ENCODE measurements around the gene CTNND2.
"Not testable (repeated sequence)": the region's sequence is repeated elsewhere in the genome, so short reads cannot be mapped to it uniquely, and the experiment has no call there.

Gene CTNND2

GRCh38 chr5:11646141-11646540, 258.1 kb downstream of the CTNND2 start:
- H3K9me3 ChIP-seq (ENCODE audit: insufficient read depth, low read length), result no peaks in the 10 kb centered on the region
- no peaks in the 10 kb centered on the region for H3K36me3 ChIP-seq (ENCODE audit: insufficient read depth, insufficient read length, low read length)
- no peak overlapping the region for H3K9ac ChIP-seq (ENCODE audit: insufficient read length, low read depth)
- no peak for DNase-seq (ENCODE audit: low read depth, low spot score)
- H3K27me3 ChIP-seq (ENCODE audit: insufficient read depth, insufficient read length), result no peaks in the 10 kb centered on the region
- no peak overlapping the region for H3K4me3 ChIP-seq (ENCODE audit: insufficient read length, low read depth)
- TF ChIP-seq SUZ12 (IDR thresholded peaks at IDR 0.05; ENCODE audit: extremely low read depth, insufficient read depth, insufficient read length), result no peak
- no peak for TF ChIP-seq ZNF274 (IDR thresholded peaks at IDR 0.05; ENCODE audit: low read depth, low read length)
- TF ChIP-seq YY1 (IDR thresholded peaks at IDR 0.05; ENCODE audit: insufficient read depth, insufficient read length), result no peak
- H3K4me1 ChIP-seq (ENCODE audit: insufficient read depth, insufficient read length), result no peaks in the 10 kb centered on the region

GRCh38 chr5:11642438-11642837, 261.8 kb downstream of the CTNND2 start:
- no peaks in the 10 kb centered on the region for H3K9me3 ChIP-seq (ENCODE audit: insufficient read depth, low read length)
- no peak overlapping the region for H3K9ac ChIP-seq (ENCODE audit: insufficient read length, low read depth)
- TF ChIP-seq YY1 (IDR thresholded peaks at IDR 0.05; ENCODE audit: insufficient read depth, insufficient read length), result no peak
- no peak for TF ChIP-seq SUZ12 (IDR thresholded peaks at IDR 0.05; ENCODE audit: extremely low read depth, insufficient read depth, insufficient read length)
- no peak for TF ChIP-seq ZNF274 (IDR thresholded peaks at IDR 0.05; ENCODE audit: low read depth, low read length)
- H3K36me3 ChIP-seq (ENCODE audit: insufficient read depth, insufficient read length, low read length), result no peaks in the 10 kb centered on the region
- DNase-seq (ENCODE audit: low read depth, low spot score), result no peak
- no peaks in the 10 kb centered on the region for H3K27me3 ChIP-seq (ENCODE audit: insufficient read depth, insufficient read length)
- H3K4me3 ChIP-seq (ENCODE audit: insufficient read length, low read depth), result no peak overlapping the region
- no peaks in the 10 kb centered on the region for H3K4me1 ChIP-seq (ENCODE audit: insufficient read depth, insufficient read length)

- no peak for DNase-seq (ENCODE audit: low read depth, low spot score)
- no peaks in the 10 kb centered on the region for H3K9me3 ChIP-seq (ENCODE audit: insufficient read depth, low read length)
These were observed 263.9 kb downstream of the CTNND2 start for GRCh38 chr5:11640158-11640873.

GRCh38 chr5:11622785-11623184, 281.5 kb downstream of the CTNND2 start:
- H3K9me3 ChIP-seq (ENCODE audit: insufficient read depth, low read length), result no peaks in the 10 kb centered on the region
- DNase-seq (ENCODE audit: low read depth, low spot score), result no peak
- H3K36me3 ChIP-seq (ENCODE audit: insufficient read depth, insufficient read length, low read length), result no peaks in the 10 kb centered on the region
- no peaks in the 10 kb centered on the region for H3K4me1 ChIP-seq (ENCODE audit: insufficient read depth, insufficient read length)
- TF ChIP-seq SUZ12 (IDR thresholded peaks at IDR 0.05; ENCODE audit: extremely low read depth, insufficient read depth, insufficient read length) (no peak), YY1 (IDR thresholded peaks at IDR 0.05; ENCODE audit: insufficient read depth, insufficient read length) (no peak), ZNF274 (IDR thresholded peaks at IDR 0.05; ENCODE audit: low read depth, low read length) (no peak)
- no peak overlapping the region for H3K9ac ChIP-seq (ENCODE audit: insufficient read length, low read depth)
- no peaks in the 10 kb centered on the region for H3K27me3 ChIP-seq (ENCODE audit: insufficient read depth, insufficient read length)
- H3K4me3 ChIP-seq (ENCODE audit: insufficient read length, low read depth), result no peak overlapping the region

More at GRCh38 chr5:11640158-11640873, 263.9 kb downstream of the CTNND2 start:
- no peaks in the 10 kb centered on the region for H3K36me3 ChIP-seq (ENCODE audit: insufficient read depth, insufficient read length, low read length)
- no peaks in the 10 kb centered on the region for H3K27me3 ChIP-seq (ENCODE audit: insufficient read depth, insufficient read length)
- TF ChIP-seq ZNF274 (IDR thresholded peaks at IDR 0.05; ENCODE audit: low read depth, low read length), result no peak
- no peak for TF ChIP-seq YY1 (IDR thresholded peaks at IDR 0.05; ENCODE audit: insufficient read depth, insufficient read length)
- TF ChIP-seq SUZ12 (IDR thresholded peaks at IDR 0.05; ENCODE audit: extremely low read depth, insufficient read depth, insufficient read length), result no peak
- no peak overlapping the region for H3K9ac ChIP-seq (ENCODE audit: insufficient read length, low read depth)
- H3K4me3 ChIP-seq (ENCODE audit: insufficient read length, low read depth), result no peak overlapping the region
- no peaks in the 10 kb centered on the region for H3K4me1 ChIP-seq (ENCODE audit: insufficient read depth, insufficient read length)

GRCh38 chr5:11620172-11620571, 284.1 kb downstream of the CTNND2 start:
- Histone ChIP-seq H3K4me1 (ENCODE audit: insufficient read depth, insufficient read length) (no peaks in the 10 kb centered on the region), H3K9ac (ENCODE audit: insufficient read length, low read depth) (no peak overlapping the region), H3K4me3 (ENCODE audit: insufficient read length, low read depth) (no peak overlapping the region), H3K9me3 (ENCODE audit: insufficient read depth, low read length) (no peaks in the 10 kb centered on the region), H3K27me3 (ENCODE audit: insufficient read depth, insufficient read length) (no peaks in the 10 kb centered on the region), H3K36me3 (ENCODE audit: insufficient read depth, insufficient read length, low read length) (no peaks in the 10 kb centered on the region)
- no peak for DNase-seq (ENCODE audit: low read depth, low spot score)
- TF ChIP-seq YY1 (IDR thresholded peaks at IDR 0.05; ENCODE audit: insufficient read depth, insufficient read length), result no peak
- TF ChIP-seq SUZ12 (IDR thresholded peaks at IDR 0.05; ENCODE audit: extremely low read depth, insufficient read depth, insufficient read length), result no peak
- TF ChIP-seq ZNF274 (IDR thresholded peaks at IDR 0.05; ENCODE audit: low read depth, low read length), result no peak

- Histone ChIP-seq H3K4me1 (ENCODE audit: insufficient read depth, insufficient read length) (no peaks in the 10 kb centered on the region), H3K27me3 (ENCODE audit: insufficient read depth, insufficient read length) (no peaks in the 10 kb centered on the region), H3K36me3 (ENCODE audit: insufficient read depth, insufficient read length, low read length) (no peaks in the 10 kb centered on the region), H3K9ac (ENCODE audit: insufficient read length, low read depth) (no peak overlapping the region), H3K9me3 (ENCODE audit: insufficient read depth, low read length) (no peaks in the 10 kb centered on the region), H3K4me3 (ENCODE audit: insufficient read length, low read depth) (no peak overlapping the region)
- TF ChIP-seq YY1 (IDR thresholded peaks at IDR 0.05; ENCODE audit: insufficient read depth, insufficient read length) (no peak), SUZ12 (IDR thresholded peaks at IDR 0.05; ENCODE audit: extremely low read depth, insufficient read depth, insufficient read length) (no peak), ZNF274 (IDR thresholded peaks at IDR 0.05; ENCODE audit: low read depth, low read length) (no peak)
- no peak for DNase-seq (ENCODE audit: low read depth, low spot score)
These were observed 284.8 kb downstream of the CTNND2 start for GRCh38 chr5:11619339-11620024.

GRCh38 chr5:11617080-11617479, 287.2 kb downstream of the CTNND2 start:
- no peak for TF ChIP-seq YY1 (IDR thresholded peaks at IDR 0.05; ENCODE audit: insufficient read depth, insufficient read length)
- TF ChIP-seq SUZ12 (IDR thresholded peaks at IDR 0.05; ENCODE audit: extremely low read depth, insufficient read depth, insufficient read length), result no peak
- TF ChIP-seq ZNF274 (IDR thresholded peaks at IDR 0.05; ENCODE audit: low read depth, low read length), result no peak
- H3K36me3 ChIP-seq (ENCODE audit: insufficient read depth, insufficient read length, low read length), result no peaks in the 10 kb centered on the region
- no peak for DNase-seq (ENCODE audit: low read depth, low spot score)
- no peak overlapping the region for H3K4me3 ChIP-seq (ENCODE audit: insufficient read length, low read depth)
- no peaks in the 10 kb centered on the region for H3K9me3 ChIP-seq (ENCODE audit: insufficient read depth, low read length)
- H3K27me3 ChIP-seq (ENCODE audit: insufficient read depth, insufficient read length), result no peaks in the 10 kb centered on the region
- no peak overlapping the region for H3K9ac ChIP-seq (ENCODE audit: insufficient read length, low read depth)
- no peaks in the 10 kb centered on the region for H3K4me1 ChIP-seq (ENCODE audit: insufficient read depth, insufficient read length)

- H3K9ac ChIP-seq (ENCODE audit: insufficient read length, low read depth); H3K9me3 ChIP-seq (ENCODE audit: insufficient read depth, low read length); H3K36me3 ChIP-seq (ENCODE audit: insufficient read depth, insufficient read length, low read length); H3K4me1 ChIP-seq (ENCODE audit: insufficient read depth, insufficient read length); H3K4me3 ChIP-seq (ENCODE audit: insufficient read length, low read depth); H3K27me3 ChIP-seq (ENCODE audit: insufficient read depth, insufficient read length); DNase-seq (ENCODE audit: low read depth, low spot score): not testable (repeated sequence)
These were observed 287.6 kb downstream of the CTNND2 start for GRCh38 chr5:11616624-11617023.
